ENCODE data around the gene PPP1R9B.
A peak's percentile ranks its signal among the peaks of the same experiment; 100 is the strongest.

The PPP1R9B gene

GRCh38 chr17:50173335-50173941, 23.0 kb upstream of the PPP1R9B start:
- no peak for DNase-seq (ENCODE audit: low spot score)

DNA sequence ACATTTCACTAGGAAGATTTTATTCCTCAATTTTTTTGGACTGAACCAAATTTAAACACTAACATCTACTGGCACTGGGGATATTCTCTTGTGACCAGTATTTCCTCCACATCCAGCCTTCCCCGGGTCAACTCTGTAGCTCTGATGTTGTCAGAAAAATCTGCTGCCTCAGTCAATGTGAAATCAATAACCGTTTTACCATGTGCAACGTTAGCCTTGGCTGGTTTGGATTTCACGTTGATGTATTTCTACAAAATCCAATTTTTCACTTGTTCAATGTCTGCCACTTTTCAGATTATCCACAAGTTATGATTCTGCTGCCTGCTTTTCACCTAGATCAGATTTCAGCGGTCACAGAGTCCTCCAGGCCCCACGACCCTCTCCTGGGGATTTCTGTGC, 22.5 kb upstream of the PPP1R9B start:
- DNase-seq (ENCODE audit: low spot score): no peak

GRCh38 chr17:50172130-50172529, 21.7 kb upstream of the PPP1R9B start:
- no peak for DNase-seq (ENCODE audit: low spot score)

GRCh38 chr17:50171371-50172071, 21.0 kb upstream of the PPP1R9B start:
- no peak for DNase-seq (ENCODE audit: low spot score)

- DNase-seq (ENCODE audit: low spot score): no peak
These were observed 20.3 kb upstream of the PPP1R9B start for GRCh38 chr17:50170662-50171370.

DNA sequence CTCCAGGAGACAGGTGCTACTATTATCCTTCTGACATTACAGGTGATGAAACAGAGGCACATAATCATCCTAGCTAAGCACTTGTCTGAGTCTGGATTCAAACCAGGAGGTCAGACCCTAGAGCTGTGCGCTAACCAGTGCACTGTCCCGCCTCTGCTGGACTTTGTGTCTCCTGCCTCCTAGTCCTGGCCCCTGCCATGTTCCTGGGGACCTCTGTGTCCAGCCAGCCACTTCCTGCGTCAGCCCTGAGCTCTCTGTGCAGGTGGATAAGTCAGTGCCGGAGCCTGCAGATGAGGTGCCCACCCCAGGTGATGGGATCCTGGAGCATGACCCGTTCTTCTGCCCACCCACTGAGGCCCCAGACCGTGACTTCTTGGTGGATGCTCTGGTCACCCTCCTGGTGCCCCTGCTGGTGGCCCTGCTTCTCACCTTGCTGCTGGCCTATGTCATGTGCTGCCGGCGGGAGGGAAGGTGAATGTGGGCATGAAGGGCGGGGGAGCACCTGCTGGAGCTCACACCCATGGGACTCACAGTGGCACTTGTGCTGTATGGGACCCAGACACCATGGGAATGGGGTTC, 19.5 kb upstream of the PPP1R9B start:
- no peak for DNase-seq (ENCODE audit: low spot score)

GRCh38 chr17:50169121-50169764, 18.8 kb upstream of the PPP1R9B start:
- DNase-seq (ENCODE audit: low spot score): peak; percentile 18

- DNase-seq (ENCODE audit: low spot score): no peak
These were observed 17.8 kb upstream of the PPP1R9B start for GRCh38 chr17:50168319-50168718.

GRCh38 chr17:50167371-50167770, 16.9 kb upstream of the PPP1R9B start:
- no peak for DNase-seq (ENCODE audit: low spot score)

DNA sequence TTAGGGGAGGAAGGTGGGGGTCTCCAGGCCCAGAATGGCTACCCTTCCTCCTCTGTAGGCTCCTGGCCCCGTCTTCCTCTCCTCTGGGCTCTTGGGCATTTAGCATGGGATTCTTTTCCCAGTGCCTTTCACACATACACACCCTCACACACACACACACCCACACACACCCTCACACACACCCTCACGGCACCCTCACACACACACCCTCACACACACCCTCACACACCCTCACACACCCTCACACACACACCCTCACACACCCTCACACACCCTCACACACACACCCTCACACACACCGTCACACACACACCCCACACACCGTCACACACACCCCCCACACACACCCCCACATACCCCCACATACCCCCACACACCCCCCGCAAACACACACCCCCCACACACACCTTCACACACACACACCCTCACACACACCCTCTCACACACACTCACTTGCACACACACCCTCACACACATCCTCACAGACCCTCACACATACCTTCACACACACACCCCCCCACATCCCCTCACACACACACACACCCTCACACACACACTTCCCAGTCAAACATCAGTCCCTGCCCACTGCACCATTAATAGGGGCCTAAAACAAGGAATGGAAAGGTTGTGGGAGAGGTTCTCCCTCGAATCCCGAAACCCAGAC, 16.2 kb upstream of the PPP1R9B start:
- no peak for DNase-seq (ENCODE audit: low spot score)

DNA sequence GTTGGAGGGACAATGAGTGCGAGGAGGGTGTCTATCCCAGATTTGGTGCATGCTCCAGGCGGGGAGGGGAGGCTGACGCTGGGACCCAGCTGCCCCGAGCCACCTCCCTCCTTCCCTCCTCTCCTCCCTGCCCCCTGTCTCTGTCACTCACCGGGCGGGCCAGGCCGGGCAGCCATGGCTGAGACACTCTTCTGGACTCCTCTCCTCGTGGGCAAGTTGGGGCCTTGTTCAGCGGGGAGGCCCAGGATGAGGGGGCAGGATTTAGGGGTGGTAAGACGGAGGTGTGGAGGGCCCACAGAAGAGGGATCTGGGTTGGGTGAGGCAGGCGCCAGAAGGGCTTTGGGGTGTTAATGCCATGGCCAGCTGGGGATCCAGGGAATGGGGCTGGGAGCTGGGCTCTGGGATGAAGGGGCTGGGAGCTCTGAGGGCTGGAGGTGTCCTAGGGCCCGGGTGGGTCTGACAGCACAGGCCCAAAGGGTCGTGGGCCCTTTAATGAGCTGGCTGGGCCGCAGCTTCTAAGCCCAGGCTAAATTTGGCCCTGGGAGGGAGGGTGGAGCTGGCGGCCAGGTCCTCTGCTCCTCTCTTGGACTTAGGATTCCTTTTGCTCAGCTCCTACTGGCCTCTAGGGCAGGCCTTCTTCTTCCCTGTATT, 15.5 kb upstream of the PPP1R9B start, which contains the start of gene SGCA:
Gene SGCA, plus strand, starts transcription at position 139 of the 651 bp plus-strand sequence. Its CDS starts 36 bp downstream, at position 175.
- DNase-seq (ENCODE audit: low spot score): no peak

DNA sequence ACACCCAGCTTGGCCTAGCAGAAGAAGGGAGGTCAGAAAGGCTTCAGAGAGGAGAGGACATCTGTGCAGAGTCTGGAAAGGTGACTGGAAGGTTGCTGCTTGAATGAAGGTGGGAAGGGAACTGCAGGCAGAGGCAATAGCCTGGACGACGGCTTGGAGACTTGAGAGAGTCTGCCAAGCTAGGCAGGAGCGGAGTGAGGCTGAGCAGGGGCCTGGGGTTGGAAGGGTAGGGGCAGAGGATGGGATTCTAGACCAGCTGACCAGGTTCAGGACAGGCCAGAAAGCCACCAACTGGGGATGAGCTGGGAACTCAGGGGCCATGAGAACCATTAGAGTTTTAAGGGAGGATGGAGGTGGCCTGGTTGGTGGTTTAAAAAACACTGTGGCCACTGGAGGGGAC, 15.0 kb upstream of the PPP1R9B start:
- DNase-seq (ENCODE audit: low spot score): no peak

- no peak for DNase-seq (ENCODE audit: low spot score)
These were observed 14.6 kb upstream of the PPP1R9B start for GRCh38 chr17:50165066-50165465.

DNA sequence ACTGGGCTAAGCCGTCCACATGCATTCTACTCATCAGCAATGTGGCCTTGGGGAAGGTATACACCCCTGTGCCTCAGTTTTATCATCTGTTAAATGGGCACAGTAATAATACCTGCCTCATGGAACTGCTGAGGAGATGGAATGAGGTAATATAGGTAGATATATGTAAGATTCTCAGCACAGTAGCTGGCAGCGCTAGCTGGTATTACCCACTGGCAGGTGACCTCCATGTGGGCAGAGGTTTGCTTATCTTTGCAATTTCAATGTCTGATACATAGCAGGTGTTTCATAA, 14.2 kb upstream of the PPP1R9B start:
- no peak for DNase-seq (ENCODE audit: low spot score)

DNA sequence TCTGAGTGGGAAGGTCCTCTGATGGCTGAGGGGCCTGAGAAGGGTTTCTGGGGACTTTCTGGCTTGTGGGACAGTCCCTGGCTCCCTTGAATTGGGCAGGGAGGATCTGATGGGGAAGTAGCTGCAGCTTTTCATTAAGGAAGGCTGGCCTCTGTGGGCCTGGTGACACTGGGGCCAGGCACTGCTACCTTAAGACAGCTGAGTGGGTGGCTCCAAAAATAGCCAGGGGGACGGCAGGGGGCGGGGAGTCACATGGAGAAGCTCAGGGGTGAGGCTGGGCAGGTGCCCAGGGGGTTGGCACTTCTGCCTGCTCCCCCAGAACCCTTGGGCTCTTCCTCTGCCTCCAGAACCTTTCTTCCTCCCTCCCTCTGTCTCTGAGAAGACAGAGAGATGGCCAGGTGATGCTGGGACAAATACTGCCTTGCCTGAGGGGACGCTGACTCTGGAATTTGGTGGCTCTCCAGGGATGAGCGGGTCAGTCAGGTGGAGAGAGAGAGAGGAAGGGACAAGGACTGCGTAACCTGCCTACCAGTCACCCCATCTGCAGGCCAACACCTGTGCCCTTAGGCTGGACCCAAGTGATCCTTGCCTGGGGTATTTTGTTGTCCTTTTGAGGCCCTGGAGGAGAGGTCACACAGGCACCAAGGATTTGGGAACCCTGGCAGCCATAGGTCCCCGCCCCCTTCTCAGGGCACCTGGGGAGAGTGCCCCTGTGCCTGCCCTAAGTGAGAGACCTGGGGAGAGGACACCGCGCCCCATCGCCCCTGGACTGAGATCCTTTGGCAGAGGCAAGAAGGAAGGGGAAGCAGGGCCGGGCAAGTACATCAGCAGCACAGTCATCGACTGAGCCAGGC, 13.6 kb upstream of the PPP1R9B start:
- no peak for DNase-seq (ENCODE audit: low spot score)

DNA sequence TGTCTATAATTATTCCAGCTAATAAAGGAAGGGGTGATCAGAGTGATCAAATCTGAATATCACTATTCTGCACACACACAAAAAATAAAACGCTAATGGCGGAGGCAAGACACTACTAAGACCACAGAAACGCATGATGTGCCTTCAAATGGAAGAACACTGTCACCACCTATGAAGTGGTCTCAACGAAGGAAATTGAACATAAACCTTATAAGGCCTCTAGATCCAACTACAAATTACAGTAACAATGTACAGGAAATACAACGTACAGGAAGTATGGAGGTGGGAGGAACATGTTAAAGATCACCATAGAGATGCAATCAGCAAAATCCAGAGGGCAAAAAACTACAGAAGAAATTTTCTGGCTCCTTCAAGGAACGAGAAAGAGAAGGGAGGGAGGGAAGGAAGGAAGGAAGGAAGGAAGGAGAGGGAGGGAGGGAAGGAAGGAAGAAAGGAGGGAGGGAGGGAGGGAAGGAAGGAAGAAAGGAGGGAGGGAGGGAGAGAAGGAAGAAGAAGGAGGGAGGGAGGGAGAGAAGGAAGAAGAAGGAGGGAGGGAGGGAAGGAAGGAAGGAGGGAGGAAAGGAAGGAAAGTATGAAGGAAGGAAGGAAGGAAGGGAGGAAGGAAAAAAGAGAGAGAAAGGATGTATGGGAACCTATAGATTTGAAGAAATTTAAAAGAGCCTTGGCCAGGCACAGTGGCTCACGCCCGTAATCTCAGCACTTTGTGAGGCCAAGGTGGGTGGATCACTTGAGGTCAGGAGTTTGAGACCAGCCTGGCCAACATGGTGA, 12.2 kb upstream of the PPP1R9B start:
- DNase-seq (ENCODE audit: low spot score): no peak

DNA sequence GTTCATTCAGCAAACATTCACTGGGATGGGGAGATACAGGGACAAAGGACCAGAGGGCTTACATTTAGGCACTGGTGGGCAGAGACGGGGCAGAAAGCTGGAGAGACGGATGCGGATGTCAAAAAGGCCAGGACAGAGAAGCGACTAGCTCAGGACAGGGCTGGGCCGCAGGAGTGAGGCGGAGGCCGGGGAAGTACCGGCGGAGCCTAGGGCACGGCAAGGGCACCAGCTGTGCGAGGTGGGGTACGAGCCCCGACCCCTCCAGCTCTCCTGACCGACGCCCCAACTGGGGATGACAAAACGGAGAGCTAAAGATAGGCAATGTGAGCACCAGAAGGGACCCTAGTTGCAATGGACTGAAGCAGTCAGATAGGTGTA, 11.4 kb upstream of the PPP1R9B start:
- DNase-seq (ENCODE audit: low spot score): no peak

GRCh38 chr17:50161023-50161910, 10.8 kb upstream of the PPP1R9B start:
- DNase-seq (ENCODE audit: low spot score): peak; percentile 90

DNA sequence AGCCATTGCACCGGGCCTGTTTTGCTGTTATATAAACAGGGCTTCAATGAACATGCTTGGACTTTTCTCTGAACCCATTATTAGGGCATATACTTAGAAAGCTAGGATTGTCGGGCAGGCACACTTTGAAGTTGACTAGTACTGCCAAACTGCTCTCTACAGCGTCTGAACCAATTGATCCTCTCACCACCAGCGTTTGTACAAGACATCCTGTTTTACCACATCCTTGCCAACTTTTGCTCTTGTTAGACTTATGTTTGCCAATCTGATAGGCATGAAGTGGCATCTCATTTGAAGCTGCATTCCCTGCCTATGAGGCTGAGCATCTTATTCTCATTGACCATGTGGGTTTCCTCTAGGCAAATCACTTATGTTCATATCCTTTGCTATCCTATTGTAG, 7.4 kb upstream of the PPP1R9B start:
- peak; percentile 13 for DNase-seq (ENCODE audit: low spot score)
